K562 (cell line): ENCODE data around the gene PLEKHO2. TPM values are rescaled to one million over a fixed set of nuclear protein-coding genes. Genes with fewer than 3 reads are reported as not detected.

Experiments
- ATAC-seq: fragments of 200-7000 bp; cut with Tn5 transposase; 3 replicates; pipeline ENCODE4 v1.9.1; 2020; ENCODE audit warnings: moderate library complexity
- BruUV-seq: library from RNA; stranded (reverse); fragments of 400-500 nt; replicated peaks from 2 replicates; lab custom pipeline; 2021; lab: Mats Ljungman, UMichigan
- CTCF ChIA-PET: fragments of 300-600 bp; formaldehyde crosslinking; extraction: SDS; loops from one replicate; lab custom pipeline; 2021; ENCODE audit warnings: low intra/inter-chr PET ratio; lab: Yijun Ruan, JAX
- POLR2A ChIA-PET: fragments of 300-600, 350-650 bp; sonication (Branson Sonifier 250); formaldehyde crosslinking; extraction: SDS; loops from one replicate; lab custom pipeline; 2021; ENCODE audit warnings: antibody characterized with exemption, inconsistent platforms; lab: Yijun Ruan, JAX
- DNase-seq, 4 experiments: peaks; one replicate each; pipeline versions ENCODE4 v3.0.0 to v3.0.0-alpha.2; 2011 to 2018; ENCODE audit warnings: low spot score in 3 of 4, mixed read lengths in 3 of 4; ENCODE audit errors: extremely low read depth in 1 of 4
- FAIRE-seq: peaks from 2 replicates; lab custom pipeline; 2011; peaks lifted over from hg19 to GRCh38; lab: Jason Lieb, UNC
- H2AFZ ChIP-seq: 2 replicates; pipeline ENCODE4 v1.6.0; 2011; ENCODE audit warnings: low read depth, low read length, control low read depth, inconsistent platforms
- H3K27ac ChIP-seq: fragments of 200-600 bp; 3 replicates; pipeline ENCODE4 v1.8.0; 2011; ENCODE audit warnings: low read depth, mild to moderate bottlenecking, control low read depth, inconsistent platforms, low read length, moderate library complexity, mixed read lengths; ENCODE audit errors: extremely low read depth
- H3K27me3 ChIP-seq, 2 experiments: fragments of 300-600 bp in 1 of 2; 2 replicates in 1 of 2; 3 replicates in 1 of 2; pipeline versions ENCODE4 v1.6.0 to v1.8.0; 2011; ENCODE audit warnings: inconsistent platforms in 2 of 2, low read length in 2 of 2, mild to moderate bottlenecking in 1 of 2, mixed read lengths in 1 of 2, moderate library complexity in 1 of 2; ENCODE audit not compliant: control insufficient read depth in 2 of 2, insufficient read depth in 2 of 2
- H3K36me3 ChIP-seq: fragments of 300-600 bp; 3 replicates; pipeline ENCODE4 v1.8.0; 2011; ENCODE audit warnings: mild to moderate bottlenecking, low read length, inconsistent platforms; ENCODE audit not compliant: control insufficient read depth, insufficient read depth
- H3K4me1 ChIP-seq, 2 experiments: fragments of 200-600 bp in 1 of 2; replicated peaks in 1 of 2; 2 replicates in 1 of 2; 3 replicates in 1 of 2; pipeline versions ENCODE4 v1.5.1 to v1.8.0; 2011; ENCODE audit warnings: inconsistent platforms in 2 of 2, low read length in 2 of 2, mild to moderate bottlenecking in 1 of 2, mixed read lengths in 1 of 2, moderate library complexity in 1 of 2; ENCODE audit not compliant: control insufficient read depth in 2 of 2, insufficient read depth in 2 of 2
- H3K4me2 ChIP-seq: 2 replicates; pipeline ENCODE4 v1.6.1; 2011; ENCODE audit warnings: low read length, control low read depth, inconsistent platforms, mixed read lengths; ENCODE audit not compliant: insufficient read depth
- H3K4me3 ChIP-seq: fragments of 200-600 bp; sonication (generic), shearing (Covaris generic); 2 replicates; pipeline ENCODE4 v1.5.1; 2016; ENCODE audit warnings: control low read depth, inconsistent platforms
- H3K79me2 ChIP-seq: fragments of 200-600 bp; 3 replicates; pipeline ENCODE4 v1.8.0; 2011; ENCODE audit warnings: low read length, inconsistent platforms; ENCODE audit not compliant: control insufficient read depth, insufficient read depth
- H3K9ac ChIP-seq, 2 experiments: 2 replicates each; pipeline versions ENCODE4 v1.6.0 to v1.6.1; 2011; ENCODE audit warnings: low read depth in 2 of 2, low read length in 2 of 2, control low read depth in 1 of 2, inconsistent platforms in 1 of 2, mild to moderate bottlenecking in 1 of 2, mixed read lengths in 1 of 2; ENCODE audit not compliant: insufficient read depth in 1 of 2
- H3K9me1 ChIP-seq: one replicate; pipeline ENCODE4 v1.6.0; 2011; ENCODE audit warnings: inconsistent platforms, mild to moderate bottlenecking, low read length, moderate library complexity; ENCODE audit not compliant: control insufficient read depth, insufficient read depth
- H3K9me3 ChIP-seq: replicated peaks from 2 replicates; pipeline ENCODE4 v1.5.1; 2011; ENCODE audit warnings: low read depth, low read length, inconsistent platforms; ENCODE audit not compliant: control insufficient read depth, insufficient read depth
- H4K20me1 ChIP-seq: replicated peaks from 2 replicates; pipeline ENCODE4 v1.6.1; 2011; ENCODE audit warnings: low read length, inconsistent platforms, mixed read lengths; ENCODE audit not compliant: control insufficient read depth, insufficient read depth
- EP400 ChIP-seq: fragments of 450-650 bp; IDR thresholded peaks from 2 replicates; pipeline ENCODE4 v1.6.1; 2017; ENCODE audit warnings: antibody characterized with exemption, mild to moderate bottlenecking, moderate library complexity
- HIVEP1 ChIP-seq: fragments of 250-450 bp; sonication (Bioruptor Pico); IDR thresholded peaks from 2 replicates; pipeline ENCODE4 v1.4.0; 2020; ENCODE audit warnings: mild to moderate bottlenecking
- MAFF ChIP-seq: IDR thresholded peaks from 2 replicates; pipeline ENCODE4 v1.6.1; 2012; ENCODE audit warnings: low read length, improper control_type of control experiment
- SIN3A ChIP-seq, 2 experiments: fragments of 150-350 bp in 1 of 2; IDR thresholded peaks; 2 replicates each; pipeline ENCODE4 v1.6.1; 2011 to 2016; ENCODE audit warnings: borderline replicate concordance in 2 of 2, low read depth in 2 of 2, low read length in 2 of 2, mild to moderate bottlenecking in 2 of 2, moderate library complexity in 2 of 2; ENCODE audit not compliant: control insufficient read depth in 1 of 2
- SLC30A9 ChIP-seq: fragments of 250-450 bp; sonication (Bioruptor Pico); IDR thresholded peaks from 2 replicates; pipeline ENCODE4 v1.8.0; 2022; ENCODE audit warnings: mild to moderate bottlenecking, moderate library complexity
- SUPT5H ChIP-seq: fragments of 450-650 bp; IDR thresholded peaks from 2 replicates; pipeline ENCODE4 v1.6.1; 2016
- TRIM25 ChIP-seq: fragments of 450-650 bp; IDR thresholded peaks from 2 replicates; pipeline ENCODE4 v1.7.0; 2016; ENCODE audit warnings: borderline replicate concordance
- YY1 ChIP-seq, 3 experiments: IDR thresholded peaks; 2 replicates each; pipeline ENCODE4 v1.6.1; 2011; ENCODE audit warnings: low read length in 2 of 3, mild to moderate bottlenecking in 2 of 3, moderate library complexity in 2 of 3, borderline replicate concordance in 1 of 3, control low read depth in 1 of 3, low read depth in 1 of 3; ENCODE audit not compliant: insufficient read depth in 3 of 3, insufficient replicate concordance in 2 of 3, control insufficient read depth in 1 of 3, insufficient read length in 1 of 3; ENCODE audit errors: extremely low read depth in 1 of 3
- ZNF655 ChIP-seq: fragments of 250-450 bp; sonication (Bioruptor Pico); IDR thresholded peaks from 2 replicates; pipeline ENCODE4 v1.5.0; 2021
- WGBS: fragments of 100-300 bp; shearing (Covaris generic); methylation state at CpG from one replicate; pipeline ENCODE4 v1.1.6; 2016; ENCODE audit warnings: low coverage, mixed read lengths; ENCODE audit not compliant: insufficient coverage; ENCODE audit errors: missing lambda C conversion rate; 5-methylcytosine and 5-hydroxymethylcytosine counted together
- in situ Hi-C: fragments of 300-500 bp; cut with MboI; formaldehyde crosslinking; loops from 4 replicates; pipeline ENCODE4 v1.15.0; 2018; ENCODE audit warnings: inconsistent platforms, mixed read lengths
- intact Hi-C: fragments of 100-400 bp; cut with micrococcal nuclease; formaldehyde crosslinking; loops from 2 replicates; pipeline ENCODE4 v1.14.2; 2022
- polyA plus RNA-seq, 8 experiments: library from polyadenylated mRNA; depleted of rRNA in 4 of 8; stranded (reverse) in 5 of 8; unstranded in 3 of 8; fragments of >200 nt; fragmentation: Nextera tagmentation in 2 of 8; fragmentation: Illumina TruSeq in 1 of 8; extraction: Ambion mirVana in 2 of 8; extraction: Trizol in 1 of 8; gene quantifications; 2 replicates each; pipeline versions ENCODE4 v1.2.1 to v1.2.3, GENCODE V29; 2011 to 2014; ENCODE audit warnings: inconsistent platforms in 1 of 8, missing spikeins in 1 of 8
- total RNA-seq, 7 experiments: library from RNA; depleted of rRNA in 6 of 7; stranded (reverse); fragments of >200 nt in 6 of 7; fragmentation: Illumina TruSeq in 2 of 7; extraction: Trizol in 2 of 7; gene quantifications; 2 replicates each; pipeline versions ENCODE4 v1.2.1 to v1.2.3, GENCODE V29; 2011 to 2021; ENCODE audit warnings: low replicate concordance in 1 of 7
- TF ChIP-seq, protein P1 (sequence below): fragments of 150-350 bp; IDR thresholded peaks from 2 replicates; pipeline ENCODE4 v1.6.1; 2014; ENCODE audit warnings: low read depth, mild to moderate bottlenecking, low read length, borderline replicate concordance

PLEKHO2 gene
- total and polyA plus RNA-seq, 9 of the 15 experiments (the other 6 are each of a cell fraction or from before 2014, with no cell fraction given) = 0.24 to 8.8 (median 5.5) TPM

DNA sequence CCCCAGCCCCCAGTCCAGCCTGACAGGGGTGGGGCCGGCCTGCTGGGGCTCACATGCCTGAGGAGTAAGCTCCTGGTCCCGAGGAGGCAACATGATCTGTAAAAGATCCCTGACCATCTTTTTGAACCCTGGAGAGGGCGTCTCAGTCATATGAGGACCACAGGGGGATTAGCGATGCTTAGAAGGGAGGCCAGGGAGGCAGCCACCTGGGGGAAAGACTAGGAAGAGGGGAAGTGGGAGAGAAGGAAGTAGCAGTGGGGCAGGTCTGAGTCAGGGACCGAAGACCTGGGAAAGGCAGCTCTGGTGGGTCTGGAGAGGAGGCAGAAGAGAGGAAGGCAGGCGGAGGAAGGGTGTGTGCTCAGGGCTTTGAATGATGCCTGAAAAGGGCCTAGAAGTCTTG, 35.2 kb upstream of the PLEKHO2 start (continued):
- TF ChIP-seq, protein P1, sequence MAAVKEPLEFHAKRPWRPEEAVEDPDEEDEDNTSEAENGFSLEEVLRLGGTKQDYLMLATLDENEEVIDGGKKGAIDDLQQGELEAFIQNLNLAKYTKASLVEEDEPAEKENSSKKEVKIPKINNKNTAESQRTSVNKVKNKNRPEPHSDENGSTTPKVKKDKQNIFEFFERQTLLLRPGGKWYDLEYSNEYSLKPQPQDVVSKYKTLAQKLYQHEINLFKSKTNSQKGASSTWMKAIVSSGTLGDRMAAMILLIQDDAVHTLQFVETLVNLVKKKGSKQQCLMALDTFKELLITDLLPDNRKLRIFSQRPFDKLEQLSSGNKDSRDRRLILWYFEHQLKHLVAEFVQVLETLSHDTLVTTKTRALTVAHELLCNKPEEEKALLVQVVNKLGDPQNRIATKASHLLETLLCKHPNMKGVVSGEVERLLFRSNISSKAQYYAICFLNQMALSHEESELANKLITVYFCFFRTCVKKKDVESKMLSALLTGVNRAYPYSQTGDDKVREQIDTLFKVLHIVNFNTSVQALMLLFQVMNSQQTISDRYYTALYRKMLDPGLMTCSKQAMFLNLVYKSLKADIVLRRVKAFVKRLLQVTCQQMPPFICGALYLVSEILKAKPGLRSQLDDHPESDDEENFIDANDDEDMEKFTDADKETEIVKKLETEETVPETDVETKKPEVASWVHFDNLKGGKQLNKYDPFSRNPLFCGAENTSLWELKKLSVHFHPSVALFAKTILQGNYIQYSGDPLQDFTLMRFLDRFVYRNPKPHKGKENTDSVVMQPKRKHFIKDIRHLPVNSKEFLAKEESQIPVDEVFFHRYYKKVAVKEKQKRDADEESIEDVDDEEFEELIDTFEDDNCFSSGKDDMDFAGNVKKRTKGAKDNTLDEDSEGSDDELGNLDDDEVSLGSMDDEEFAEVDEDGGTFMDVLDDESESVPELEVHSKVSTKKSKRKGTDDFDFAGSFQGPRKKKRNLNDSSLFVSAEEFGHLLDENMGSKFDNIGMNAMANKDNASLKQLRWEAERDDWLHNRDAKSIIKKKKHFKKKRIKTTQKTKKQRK = no peak
- no peak for TF ChIP-seq SLC30A9 (CRISPR knock-in tag)

DNA sequence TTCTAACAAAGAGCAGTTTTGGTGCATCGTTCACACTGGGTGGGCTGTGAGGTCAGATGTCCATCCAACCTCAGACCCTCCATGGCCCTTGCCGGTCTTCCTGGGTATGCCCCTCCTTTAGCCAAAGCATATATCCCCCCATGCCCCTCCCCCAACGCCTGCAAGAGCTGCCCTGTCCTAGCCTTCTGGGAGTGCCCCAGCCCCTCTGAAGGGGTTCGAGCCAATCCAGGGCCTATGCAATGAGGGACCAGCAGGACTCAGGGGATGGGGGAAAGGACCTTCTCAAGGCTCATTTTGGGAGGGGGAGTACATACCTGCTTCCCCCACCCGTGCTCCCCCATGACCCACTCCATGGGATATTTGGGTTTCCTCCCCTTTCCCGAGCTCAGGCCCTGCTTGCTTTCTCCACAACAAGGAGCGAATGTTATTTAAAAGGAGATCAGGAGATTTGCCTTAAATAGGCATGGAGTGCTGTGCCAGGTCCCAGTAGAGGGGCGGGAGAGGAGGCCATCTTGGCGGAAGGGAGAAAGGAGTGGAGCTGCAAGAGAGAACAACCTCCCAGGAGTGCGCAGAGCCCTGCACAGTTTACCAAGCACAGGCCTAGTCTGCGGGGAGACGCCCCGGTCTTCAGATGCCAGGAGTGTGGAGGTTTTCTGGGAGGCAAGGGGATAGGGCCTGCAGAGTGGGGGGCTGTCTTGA, 34.5 kb upstream of the PLEKHO2 start:
- TF ChIP-seq SIN3A (IDR thresholded peaks at IDR 0.05; ENCODE audit: borderline replicate concordance in 2 of 2, control insufficient read depth in 1 of 2, low read depth in 2 of 2, low read length in 2 of 2) (no peak), EP400 (no peak), TRIM25 (no peak), SUPT5H (no peak), MAFF (no peak), ZNF655 (CRISPR knock-in tag) (no peak), YY1 (IDR thresholded peaks at IDR 0.05; ENCODE audit: borderline replicate concordance in 1 of 3, control insufficient read depth in 1 of 3, extremely low read depth in 1 of 3, insufficient read depth in 3 of 3, insufficient read length in 1 of 3, insufficient replicate concordance in 2 of 3, low read depth in 1 of 3, low read length in 2 of 3) (peak in 1 of 3 experiments; percentile 68), HIVEP1 (CRISPR knock-in tag) (no peak)
- DNase-seq (no peak), FAIRE-seq (no peak), ATAC-seq (0 out of 3 replicates have a peak, but pooled peaks have one; percentile 16)
- H2AFZ ChIP-seq = no peak overlapping the region
- BruUV-seq = no TSS peak
- intact Hi-C loops = no loop called here
- no peaks in the 10 kb centered on the region for H3K36me3 ChIP-seq
- peaks cover 5 to 7% of the 10 kb centered on the region in 2 experiments; a peak in 2 of 5 replicates for H3K27me3 ChIP-seq
- H3K4me1 ChIP-seq = peaks cover 5 to 9% of the 10 kb centered on the region in 2 experiments; a peak in 4 of 5 replicates
- WGBS = 7% methylated on average over 13 of the region's 13 CpGs
- POLR2A ChIA-PET = interaction anchor here (0.5 to 1.4 kb wide), 2 partner anchors 13 to 53 kb away, joined by 4 to 5 read pairs; no protein-coding TSS in a partner anchor
- CTCF ChIA-PET = interaction anchor here (0.7 kb wide), 1 partner anchor 76 kb away, joined by 3 read pairs; no protein-coding TSS in a partner anchor
- H3K9ac ChIP-seq = no peak overlapping the region
- no peaks in the 10 kb centered on the region for H3K79me2 ChIP-seq
- H3K9me1 ChIP-seq = no peaks in the 10 kb centered on the region
- H3K4me2 ChIP-seq = no peak overlapping the region
- no peaks in the 10 kb centered on the region; the same call in 1 of the 2 replicates for H4K20me1 ChIP-seq
- no peaks in the 10 kb centered on the region for H3K9me3 ChIP-seq
- in situ Hi-C loops = no loop called here
- H3K27ac ChIP-seq = no peak overlapping the region
- H3K4me3 ChIP-seq = no peak overlapping the region
